ENCODE data around the gene TLCD4. TPM values are rescaled to one million over a fixed set of nuclear protein-coding genes. Genes with fewer than 3 reads are reported as not detected.

Gene TLCD4
- total RNA-seq, 2 experiments from 2014 or later: 0.07 to 0.12 TPM

Other genes starting within 250 kb of the TLCD4 start
- gene CNN3, start 190.2 kb upstream of the TLCD4 start, total RNA-seq: 10 to 100 TPM; 10.0 to 10.6 TPM
- 1 to 10 TPM; 4.1 to 6.2 TPM for gene ALG14, start 44.4 kb upstream of the TLCD4 start, total RNA-seq
- gene RWDD3, start 116.9 kb downstream of the TLCD4 start, total RNA-seq: 10 to 100 TPM; 11.4 to 12.4 TPM

Measured in activated naive CD4-positive, alpha-beta T cell treated with anti-CD3 and anti-CD28 coated beads for 36 hours (primary cell).